Measurements from ENCODE around the gene RASL12.

Gene RASL12

DNA sequence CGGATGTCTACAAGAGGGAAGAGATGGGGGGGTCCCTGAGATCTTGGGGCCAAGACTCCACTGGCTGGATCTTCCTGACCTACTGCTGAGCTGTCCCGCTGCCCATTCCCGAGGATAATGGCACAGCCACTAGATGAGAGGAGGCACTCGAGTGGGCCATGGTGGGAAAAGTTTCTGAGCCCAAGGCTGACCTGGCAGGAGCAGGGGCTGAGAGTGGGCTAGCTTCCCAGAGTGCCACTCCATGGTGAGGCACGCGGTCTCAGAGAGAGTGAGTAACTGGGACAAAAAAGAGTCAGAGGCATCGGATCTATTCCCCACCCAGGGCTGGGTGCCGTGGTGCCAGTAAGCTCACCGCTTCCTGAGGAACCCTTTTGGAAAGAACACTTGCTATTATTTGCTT lies 11.7 kb downstream of the RASL12 start:
- DNase-seq (ENCODE audit: low read depth in 2 of 2) = no peak

GRCh38 chr15:65055201-65055870 lies 12.5 kb downstream of the RASL12 start:
- no peak for DNase-seq (ENCODE audit: low read depth in 2 of 2)

GRCh38 chr15:65054333-65055200 lies 13.2 kb downstream of the RASL12 start:
- peak; percentile 30 to 38 for DNase-seq (ENCODE audit: low read depth in 2 of 2)

DNA sequence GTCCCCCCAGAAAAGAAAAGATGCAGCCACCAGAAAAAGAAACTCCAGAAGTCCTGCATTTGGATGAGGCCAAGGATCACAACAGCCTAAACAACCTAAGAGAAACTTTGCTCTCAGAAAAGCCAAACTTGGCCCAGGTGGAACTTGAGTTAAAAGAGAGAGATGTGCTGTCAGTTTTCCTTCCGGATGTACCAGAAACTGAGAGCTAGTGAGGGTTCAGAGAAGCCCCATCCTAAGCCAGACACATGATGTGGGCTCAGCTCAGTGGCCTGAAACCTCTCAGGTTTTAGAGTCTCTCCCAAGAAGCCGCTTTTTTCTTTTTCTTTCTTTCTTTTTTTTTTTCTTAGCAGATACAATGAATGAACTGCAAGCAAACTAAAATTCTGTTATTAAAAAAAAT lies 14.8 kb downstream of the RASL12 start:
- no peak for DNase-seq (ENCODE audit: low read depth in 2 of 2)

DNA sequence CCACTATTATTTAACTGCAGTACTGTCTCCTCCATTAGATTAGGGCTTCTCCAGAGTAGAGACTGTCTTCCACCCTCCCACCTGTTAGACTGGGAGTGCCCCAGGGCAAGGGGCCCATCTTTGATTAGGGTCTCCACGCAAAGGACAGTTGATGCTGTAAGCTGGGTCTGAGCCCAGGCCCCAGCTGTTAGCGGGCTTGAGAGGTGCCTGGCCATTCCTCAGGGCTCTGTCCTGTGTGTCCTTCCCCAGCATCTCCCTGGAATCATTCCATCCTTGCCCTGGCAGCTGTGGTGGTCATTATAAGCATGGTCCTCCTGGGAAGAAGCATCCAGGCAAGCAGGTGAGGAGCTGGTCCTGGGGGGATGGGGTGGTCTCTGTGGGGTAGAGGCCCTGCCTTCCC lies 16.5 kb downstream of the RASL12 start:
- no peak for DNase-seq (ENCODE audit: low read depth in 2 of 2)

DNA sequence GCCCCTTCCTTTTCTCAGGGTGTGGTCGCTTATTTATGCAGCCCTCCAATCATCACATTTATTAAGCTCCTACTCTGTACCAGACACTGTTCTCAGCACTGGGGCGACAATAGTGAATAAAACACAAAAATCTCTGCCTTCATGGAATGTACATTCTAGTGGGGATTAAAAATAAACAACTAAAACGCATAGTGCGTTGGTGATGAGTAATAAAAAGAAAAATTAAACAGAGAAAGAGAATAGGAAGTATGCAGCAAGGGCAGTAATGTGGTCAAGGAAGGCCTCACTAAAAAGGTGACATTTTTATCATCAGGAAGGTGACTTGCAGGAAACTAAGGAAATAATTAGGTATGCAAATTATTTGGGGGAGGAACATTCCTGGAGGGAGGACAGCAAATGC lies 17.5 kb downstream of the RASL12 start:
- DNase-seq (ENCODE audit: low read depth in 2 of 2) = no peak

DNA sequence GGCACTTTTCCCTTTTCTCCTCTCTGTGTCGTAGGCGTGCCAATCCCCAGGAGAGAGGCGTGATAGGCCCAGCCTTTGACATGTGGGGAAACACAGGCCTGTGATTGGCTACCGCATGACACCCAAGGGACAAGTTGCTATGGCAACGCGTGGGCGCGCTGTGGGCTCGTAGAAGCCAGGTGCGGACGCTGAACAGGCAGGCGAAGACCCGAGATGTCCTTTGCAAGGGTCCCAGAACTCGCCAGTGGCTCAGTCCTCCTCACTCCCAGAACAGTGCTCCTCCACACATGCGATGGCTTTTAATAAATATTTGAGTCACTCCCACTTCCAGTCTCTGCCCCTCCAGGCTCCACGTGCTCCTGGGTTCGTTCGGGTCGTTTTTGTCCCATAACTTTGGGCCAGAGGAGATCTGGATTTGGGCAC lies 18.4 kb downstream of the RASL12 start:
- peak; percentile 86 to 88 for DNase-seq (ENCODE audit: low read depth in 2 of 2)

DNA sequence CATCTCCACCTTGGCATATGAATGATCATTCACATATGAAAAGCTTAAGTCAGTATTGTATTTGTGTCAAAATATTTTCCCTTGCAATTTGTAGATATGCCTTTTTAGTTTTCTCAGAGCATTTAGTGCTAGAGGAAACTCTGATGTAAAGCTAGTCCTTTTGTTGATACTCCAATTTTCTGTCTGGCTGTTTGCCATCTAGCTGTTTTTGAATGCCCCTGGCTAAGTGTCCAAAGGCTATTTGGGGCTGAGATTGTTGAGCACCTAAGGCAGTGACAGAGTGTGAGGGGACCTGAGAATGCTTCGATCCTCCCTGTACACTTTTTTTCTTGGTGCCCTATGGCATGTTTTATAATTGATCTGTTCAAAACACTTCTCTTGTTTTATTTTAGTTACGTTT lies 19.6 kb downstream of the RASL12 start:
- DNase-seq (ENCODE audit: low read depth in 2 of 2) = no peak

DNA sequence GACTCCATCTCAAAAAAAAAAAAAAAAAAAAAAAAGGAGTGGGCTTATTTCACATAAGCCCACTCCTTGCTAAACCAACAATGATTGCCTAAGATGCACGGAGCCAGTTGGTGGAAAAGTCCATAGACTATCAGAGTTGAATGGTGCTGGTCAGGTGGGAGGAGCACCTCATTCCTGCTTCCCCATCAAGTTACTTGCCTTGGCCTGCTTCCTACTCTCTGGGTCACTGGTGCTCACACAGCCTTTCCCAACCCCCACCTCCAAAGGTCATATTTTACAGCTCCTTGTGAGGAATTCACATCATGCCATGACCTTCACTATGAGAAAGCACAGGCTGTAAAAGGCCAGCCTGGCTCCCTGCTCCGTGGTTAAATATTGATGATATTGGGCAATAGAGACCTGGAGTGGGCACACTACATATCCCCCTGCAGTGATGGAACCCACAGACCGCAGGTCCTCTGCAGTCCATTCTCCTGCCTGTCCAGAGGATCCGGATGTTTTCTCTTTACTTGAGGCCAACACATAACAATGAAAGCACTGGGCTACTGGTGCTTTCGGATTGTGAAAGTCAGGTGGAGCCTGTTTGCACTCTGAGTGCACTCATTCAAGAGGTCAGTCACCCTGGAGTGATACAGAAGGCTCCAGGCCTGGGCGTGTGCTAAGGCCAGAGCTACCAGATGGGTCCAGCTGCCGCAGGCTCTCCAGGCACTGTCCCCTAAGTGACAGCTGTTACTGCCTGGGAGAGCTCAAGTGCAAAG lies 22.9 kb downstream of the RASL12 start, which contains the start of gene SLC51B:
Gene SLC51B, plus strand, starts transcription at position 664 of the 758 bp plus-strand sequence. CDS start 4,618 bp downstream, outside the sequence.
- no peak for DNase-seq (ENCODE audit: low read depth in 2 of 2)

- peak in 1 of 2 donors; percentile 11 for DNase-seq (ENCODE audit: low read depth in 2 of 2)
Observed at GRCh38 chr15:65044218-65044617, 23.6 kb downstream of the RASL12 start.

GRCh38 chr15:65042776-65043327 lies 24.9 kb downstream of the RASL12 start:
- DNase-seq (ENCODE audit: low read depth in 2 of 2) = no peak

DNA sequence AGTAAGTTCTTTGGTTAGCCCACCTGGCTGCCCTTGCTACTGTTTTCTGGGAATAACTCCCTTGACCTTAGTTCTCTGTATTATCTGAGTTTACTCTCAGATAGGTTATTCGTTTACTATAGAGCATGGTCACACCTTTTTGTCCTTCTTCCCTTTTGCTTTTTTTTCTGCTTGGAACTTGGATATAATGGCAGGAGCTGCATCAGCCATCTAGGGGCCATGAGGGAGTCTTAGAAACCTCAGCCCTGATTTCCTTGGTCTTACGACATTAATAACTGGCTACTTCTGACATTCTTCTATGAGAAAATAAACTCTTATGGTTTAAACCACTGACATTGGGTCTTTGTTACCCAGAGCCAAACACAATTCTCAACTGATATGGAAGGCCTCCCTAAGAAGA lies 26.0 kb downstream of the RASL12 start:
- DNase-seq (ENCODE audit: low read depth in 2 of 2) = no peak

DNA sequence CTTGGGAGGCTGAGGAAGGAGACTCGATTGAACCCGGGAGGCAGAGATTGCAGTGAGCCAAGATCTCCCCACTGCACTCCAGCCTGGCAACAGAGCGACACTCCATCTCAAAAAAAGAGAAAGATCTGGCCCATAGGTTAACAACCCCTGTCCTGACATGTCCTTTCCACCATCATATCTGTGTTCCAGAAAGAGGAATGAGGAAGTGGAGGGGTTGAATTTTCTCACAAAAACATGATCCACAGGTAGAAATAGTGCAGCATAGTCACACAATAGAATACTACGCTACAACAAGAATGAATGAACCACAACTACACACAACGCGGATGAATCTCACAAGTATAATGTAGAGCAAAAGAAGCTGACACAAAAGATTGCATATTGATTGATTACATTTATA lies 27.3 kb downstream of the RASL12 start:
- no peak for DNase-seq (ENCODE audit: low read depth in 2 of 2)

DNA sequence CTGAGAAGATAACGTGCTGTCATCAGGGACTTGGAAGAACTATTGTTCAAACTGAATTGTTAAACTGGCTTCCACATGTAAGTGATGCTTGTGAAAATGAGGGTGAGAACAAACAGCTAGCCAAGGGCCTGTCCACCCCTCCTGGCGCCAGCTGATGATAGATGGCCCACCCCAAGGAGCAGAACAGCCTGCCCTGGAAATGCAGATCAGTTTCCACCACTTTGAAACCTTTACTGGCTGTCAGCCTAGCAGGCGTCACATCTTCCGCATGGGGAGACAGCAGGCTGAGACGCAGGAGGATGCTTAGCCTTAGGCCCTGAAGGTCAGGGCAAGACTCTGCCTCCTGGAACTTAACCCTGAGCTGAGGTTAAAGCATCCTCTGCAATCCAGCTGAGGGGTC lies 29.0 kb downstream of the RASL12 start:
- no peak for DNase-seq (ENCODE audit: low read depth in 2 of 2)

DNA sequence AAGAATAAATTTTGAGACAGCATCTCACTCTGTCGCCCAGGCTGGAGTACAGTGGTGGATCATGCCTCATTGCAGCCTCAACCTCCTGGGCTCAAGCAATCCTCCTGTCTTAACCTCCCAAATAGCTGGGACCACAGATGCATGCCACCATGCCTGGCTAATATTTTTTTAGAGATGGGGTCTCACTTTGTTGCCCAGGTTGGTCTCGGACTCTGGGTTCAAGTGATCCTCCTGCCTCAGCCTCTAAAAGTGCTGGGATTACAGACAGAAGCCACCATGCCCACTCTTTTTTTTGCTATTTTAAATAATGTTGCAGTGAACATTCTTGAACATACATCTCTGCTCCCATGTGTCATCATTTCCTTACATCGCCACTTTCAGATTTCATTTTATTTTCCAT lies 29.4 kb downstream of the RASL12 start:
- no peak for DNase-seq (ENCODE audit: low read depth in 2 of 2)

GRCh38 chr15:65037309-65037708 lies 30.5 kb downstream of the RASL12 start:
- no peak for DNase-seq (ENCODE audit: low read depth in 2 of 2)

DNA sequence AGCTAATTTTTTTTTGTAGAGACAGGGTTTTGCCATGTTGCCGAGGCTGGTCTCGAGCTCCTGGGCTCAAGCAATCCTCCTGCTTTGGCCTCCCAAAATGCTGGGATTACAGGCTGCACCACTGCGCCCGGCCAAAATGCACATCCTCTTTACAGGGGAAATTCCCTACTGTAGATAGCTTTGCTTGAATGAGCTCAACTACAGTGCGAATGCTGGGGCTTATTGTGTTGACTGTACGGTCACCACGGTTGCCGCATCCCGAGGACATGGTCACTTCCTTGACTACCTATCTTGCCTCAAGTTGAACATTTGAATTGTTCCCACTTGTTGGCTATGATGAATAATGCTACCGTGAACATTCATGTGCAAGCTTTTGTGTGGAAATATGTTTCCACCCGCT lies 33.1 kb downstream of the RASL12 start:
- DNase-seq (ENCODE audit: low read depth in 2 of 2) = no peak

DNA sequence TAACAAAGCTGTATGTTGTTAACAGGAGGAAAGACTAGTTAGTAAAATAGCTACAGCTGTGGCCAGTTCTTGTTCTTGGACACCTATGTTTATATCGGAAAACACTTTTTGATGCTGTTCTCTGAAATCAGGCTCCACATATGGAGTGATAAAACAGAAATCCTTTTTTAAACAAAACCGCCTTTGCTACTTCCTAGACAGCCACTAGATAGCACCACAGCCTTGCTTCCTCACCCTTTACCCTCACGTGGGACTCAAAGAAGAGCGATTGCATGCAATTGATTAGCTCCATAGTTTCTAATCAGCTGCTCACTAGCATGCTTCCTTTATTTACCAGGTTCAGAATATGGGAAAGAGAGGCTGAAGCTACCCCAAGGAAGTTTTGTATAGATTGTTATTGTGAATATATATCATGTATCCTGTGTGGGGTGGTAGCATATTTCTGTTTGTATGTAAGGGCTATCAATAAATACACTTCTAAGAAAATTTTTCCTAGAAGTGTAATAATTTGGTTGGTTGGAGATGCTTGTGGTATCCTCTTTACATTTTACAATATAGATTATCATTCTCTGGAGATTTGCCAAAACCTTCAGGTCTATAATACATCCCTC lies 34.0 kb downstream of the RASL12 start:
- no peak for DNase-seq (ENCODE audit: low read depth in 2 of 2)

GRCh38 chr15:65032801-65033537 lies 34.8 kb downstream of the RASL12 start:
- DNase-seq (ENCODE audit: low read depth in 2 of 2) = peak; percentile 29 to 32

- DNase-seq (ENCODE audit: low read depth in 2 of 2) = no peak
Observed at GRCh38 chr15:65029736-65030208, 38.0 kb downstream of the RASL12 start.
